ENCODE results near the gene PPP6C.
A peak's percentile ranks its signal among the peaks of the same experiment; 100 is the strongest.
"Not testable (repeated sequence)": the region's sequence is repeated elsewhere in the genome, so short reads cannot be mapped to it uniquely, and the experiment has no call there.

The PPP6C gene

GRCh38 chr9:125133403-125134329 lies 55.9 kb downstream of the PPP6C start:
- DNase-seq (ENCODE audit: insufficient read length) (no peak), FAIRE-seq (no peak)
- TF ChIP-seq POLR2A (IDR thresholded peaks at IDR 0.05; ENCODE audit: low read depth, low read length), result no peak
- TF ChIP-seq POLR2AphosphoS5 (IDR thresholded peaks at IDR 0.05; ENCODE audit: low read depth, low read length), result no peak
- TF ChIP-seq TAF1 (IDR thresholded peaks at IDR 0.05; ENCODE audit: borderline replicate concordance, low read depth, low read length), result no peak

- FAIRE-seq (no peak), DNase-seq (ENCODE audit: insufficient read length) (no peak)
- TF ChIP-seq TAF1 (IDR thresholded peaks at IDR 0.05; ENCODE audit: borderline replicate concordance, low read depth, low read length), result no peak
- no peak for TF ChIP-seq POLR2A (IDR thresholded peaks at IDR 0.05; ENCODE audit: low read depth, low read length)
- TF ChIP-seq POLR2AphosphoS5 (IDR thresholded peaks at IDR 0.05; ENCODE audit: low read depth, low read length), result no peak
Measured at GRCh38 chr9:125131778-125132177, 57.8 kb downstream of the PPP6C start.

GRCh38 chr9:125126019-125126746 lies 63.4 kb downstream of the PPP6C start:
- FAIRE-seq, result peak; percentile 53
- DNase-seq (ENCODE audit: insufficient read length), result peak; percentile 37
- TF ChIP-seq POLR2A (IDR thresholded peaks at IDR 0.05; ENCODE audit: low read depth, low read length) (no peak), POLR2AphosphoS5 (IDR thresholded peaks at IDR 0.05; ENCODE audit: low read depth, low read length) (no peak), TAF1 (IDR thresholded peaks at IDR 0.05; ENCODE audit: borderline replicate concordance, low read depth, low read length) (no peak)

- FAIRE-seq (no peak), DNase-seq (ENCODE audit: insufficient read length) (no peak)
- TF ChIP-seq POLR2A (IDR thresholded peaks at IDR 0.05; ENCODE audit: low read depth, low read length) (no peak), TAF1 (IDR thresholded peaks at IDR 0.05; ENCODE audit: borderline replicate concordance, low read depth, low read length) (no peak), POLR2AphosphoS5 (IDR thresholded peaks at IDR 0.05; ENCODE audit: low read depth, low read length) (no peak)
Measured at GRCh38 chr9:125125523-125125922, 64.1 kb downstream of the PPP6C start.

GRCh38 chr9:125121146-125121545 lies 68.5 kb downstream of the PPP6C start:
- no peak for DNase-seq (ENCODE audit: insufficient read length)
- no peak for FAIRE-seq
- no peak for TF ChIP-seq POLR2A (IDR thresholded peaks at IDR 0.05; ENCODE audit: low read depth, low read length)
- TF ChIP-seq POLR2AphosphoS5 (IDR thresholded peaks at IDR 0.05; ENCODE audit: low read depth, low read length), result no peak
- no peak for TF ChIP-seq TAF1 (IDR thresholded peaks at IDR 0.05; ENCODE audit: borderline replicate concordance, low read depth, low read length)

- FAIRE-seq, result no peak
- TF ChIP-seq POLR2AphosphoS5 (IDR thresholded peaks at IDR 0.05; ENCODE audit: low read depth, low read length) (no peak), POLR2A (IDR thresholded peaks at IDR 0.05; ENCODE audit: low read depth, low read length) (no peak), TAF1 (IDR thresholded peaks at IDR 0.05; ENCODE audit: borderline replicate concordance, low read depth, low read length) (no peak)
- DNase-seq (ENCODE audit: insufficient read length), result no peak
Measured at GRCh38 chr9:125119643-125120286, 69.8 kb downstream of the PPP6C start.

- not testable (repeated sequence) for FAIRE-seq; DNase-seq (ENCODE audit: insufficient read length)
Measured at GRCh38 chr9:125118696-125119095, 70.9 kb downstream of the PPP6C start.

- not testable (repeated sequence) for DNase-seq (ENCODE audit: insufficient read length); FAIRE-seq
Measured at GRCh38 chr9:125114503-125114902, 75.1 kb downstream of the PPP6C start.

GRCh38 chr9:125110464-125110863 lies 79.1 kb downstream of the PPP6C start:
- no peak for TF ChIP-seq TAF1 (IDR thresholded peaks at IDR 0.05; ENCODE audit: borderline replicate concordance, low read depth, low read length)
- TF ChIP-seq POLR2AphosphoS5 (IDR thresholded peaks at IDR 0.05; ENCODE audit: low read depth, low read length), result no peak
- TF ChIP-seq POLR2A (IDR thresholded peaks at IDR 0.05; ENCODE audit: low read depth, low read length), result no peak
- no peak for DNase-seq (ENCODE audit: insufficient read length)
- FAIRE-seq, result no peak

- not testable (repeated sequence) for FAIRE-seq; DNase-seq (ENCODE audit: insufficient read length)
Measured at GRCh38 chr9:125108541-125108940, 81.1 kb downstream of the PPP6C start.

GRCh38 chr9:125106285-125106893 lies 83.2 kb downstream of the PPP6C start:
- TF ChIP-seq POLR2A (IDR thresholded peaks at IDR 0.05; ENCODE audit: low read depth, low read length) (no peak), TAF1 (IDR thresholded peaks at IDR 0.05; ENCODE audit: borderline replicate concordance, low read depth, low read length) (no peak)
- DNase-seq (ENCODE audit: insufficient read length) (no peak), FAIRE-seq (no peak)
